ENCODE data around the gene HOXD11.

The HOXD11 gene

DNA sequence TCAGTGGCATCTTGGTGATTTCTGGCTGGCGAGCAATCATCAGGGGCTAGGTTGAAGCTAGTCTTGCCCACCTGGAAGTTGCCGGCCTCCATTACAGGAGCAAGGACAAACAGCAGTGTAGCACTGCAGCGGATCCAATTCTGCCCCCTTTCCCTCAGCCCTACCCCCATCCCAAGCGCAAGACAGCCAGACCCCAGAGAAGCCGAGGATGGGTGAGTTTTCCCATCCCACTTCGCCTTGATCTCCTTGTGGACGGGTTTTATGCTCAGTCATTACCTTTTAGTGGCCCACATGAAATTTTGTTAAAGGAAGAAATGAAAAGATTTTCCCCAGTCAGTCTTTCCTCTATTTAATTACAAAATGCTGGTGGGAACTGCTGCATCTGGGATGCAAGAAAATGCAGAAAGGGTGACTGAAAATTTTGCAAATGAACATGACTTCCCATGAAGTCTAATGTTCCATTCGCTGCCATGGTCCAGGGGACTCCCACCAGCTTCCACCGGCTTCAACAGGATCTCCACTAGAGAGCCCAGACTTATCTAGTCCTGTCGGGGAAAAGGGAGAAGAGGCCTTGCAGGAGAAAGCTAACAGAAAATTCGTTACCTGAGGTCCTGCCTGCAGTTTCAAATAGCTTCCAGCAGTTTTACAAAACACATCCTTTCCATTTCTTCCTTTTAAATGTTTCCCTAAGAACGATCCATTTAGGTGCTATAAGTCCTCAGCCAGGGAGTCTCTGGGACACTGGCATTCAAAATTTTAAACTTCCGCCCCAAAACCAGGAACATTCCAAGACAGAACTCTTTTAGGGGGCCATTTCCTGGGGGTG is 13.5 kb downstream of the HOXD11 start:
- TF ChIP-seq, protein P1, sequence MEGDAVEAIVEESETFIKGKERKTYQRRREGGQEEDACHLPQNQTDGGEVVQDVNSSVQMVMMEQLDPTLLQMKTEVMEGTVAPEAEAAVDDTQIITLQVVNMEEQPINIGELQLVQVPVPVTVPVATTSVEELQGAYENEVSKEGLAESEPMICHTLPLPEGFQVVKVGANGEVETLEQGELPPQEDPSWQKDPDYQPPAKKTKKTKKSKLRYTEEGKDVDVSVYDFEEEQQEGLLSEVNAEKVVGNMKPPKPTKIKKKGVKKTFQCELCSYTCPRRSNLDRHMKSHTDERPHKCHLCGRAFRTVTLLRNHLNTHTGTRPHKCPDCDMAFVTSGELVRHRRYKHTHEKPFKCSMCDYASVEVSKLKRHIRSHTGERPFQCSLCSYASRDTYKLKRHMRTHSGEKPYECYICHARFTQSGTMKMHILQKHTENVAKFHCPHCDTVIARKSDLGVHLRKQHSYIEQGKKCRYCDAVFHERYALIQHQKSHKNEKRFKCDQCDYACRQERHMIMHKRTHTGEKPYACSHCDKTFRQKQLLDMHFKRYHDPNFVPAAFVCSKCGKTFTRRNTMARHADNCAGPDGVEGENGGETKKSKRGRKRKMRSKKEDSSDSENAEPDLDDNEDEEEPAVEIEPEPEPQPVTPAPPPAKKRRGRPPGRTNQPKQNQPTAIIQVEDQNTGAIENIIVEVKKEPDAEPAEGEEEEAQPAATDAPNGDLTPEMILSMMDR (IDR thresholded peaks at IDR 0.05), result no peak

DNA sequence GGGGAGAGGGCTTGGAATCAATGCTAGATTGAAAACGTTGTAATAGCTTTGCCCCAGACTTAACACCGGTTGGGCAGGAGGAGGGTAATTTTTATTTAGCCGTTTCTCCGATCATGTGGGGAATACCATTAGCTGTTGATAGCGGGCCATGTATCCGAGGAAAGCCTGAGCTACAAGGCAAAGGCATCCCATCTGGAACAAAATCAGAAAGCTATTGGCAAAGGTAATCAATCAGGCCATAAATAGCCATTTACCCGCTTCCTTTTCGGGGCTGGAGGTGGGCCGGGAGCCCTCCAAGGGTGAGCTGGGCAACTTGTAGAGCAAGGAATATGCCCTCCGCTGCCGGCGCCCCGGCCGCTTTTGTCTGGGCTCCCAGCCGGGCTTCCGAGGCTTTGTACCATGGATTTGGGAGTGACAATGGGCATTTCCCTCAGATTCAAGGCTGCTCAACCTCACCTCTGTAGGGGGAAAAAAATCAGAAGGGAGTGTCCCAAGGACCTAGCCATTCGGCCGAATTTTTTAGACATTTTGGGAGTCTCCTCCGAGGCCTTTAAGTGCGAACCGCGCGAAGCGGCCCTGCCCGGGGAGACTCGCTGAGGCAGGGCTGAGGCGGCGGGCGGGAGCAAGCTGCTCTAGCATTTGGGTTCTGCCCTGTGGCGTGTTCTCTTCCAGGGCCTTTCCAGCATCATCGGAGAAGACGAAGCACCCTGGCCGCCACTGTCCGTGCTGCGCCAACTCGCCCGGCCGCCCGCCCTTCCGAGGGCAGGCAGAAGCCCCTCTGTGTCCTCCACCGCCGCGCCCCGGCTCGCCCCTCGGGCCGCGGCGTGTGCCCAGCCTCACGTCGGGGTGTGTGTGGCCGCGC is 14.3 kb downstream of the HOXD11 start:
- TF ChIP-seq, protein P1 (IDR thresholded peaks at IDR 0.05), result no peak

DNA sequence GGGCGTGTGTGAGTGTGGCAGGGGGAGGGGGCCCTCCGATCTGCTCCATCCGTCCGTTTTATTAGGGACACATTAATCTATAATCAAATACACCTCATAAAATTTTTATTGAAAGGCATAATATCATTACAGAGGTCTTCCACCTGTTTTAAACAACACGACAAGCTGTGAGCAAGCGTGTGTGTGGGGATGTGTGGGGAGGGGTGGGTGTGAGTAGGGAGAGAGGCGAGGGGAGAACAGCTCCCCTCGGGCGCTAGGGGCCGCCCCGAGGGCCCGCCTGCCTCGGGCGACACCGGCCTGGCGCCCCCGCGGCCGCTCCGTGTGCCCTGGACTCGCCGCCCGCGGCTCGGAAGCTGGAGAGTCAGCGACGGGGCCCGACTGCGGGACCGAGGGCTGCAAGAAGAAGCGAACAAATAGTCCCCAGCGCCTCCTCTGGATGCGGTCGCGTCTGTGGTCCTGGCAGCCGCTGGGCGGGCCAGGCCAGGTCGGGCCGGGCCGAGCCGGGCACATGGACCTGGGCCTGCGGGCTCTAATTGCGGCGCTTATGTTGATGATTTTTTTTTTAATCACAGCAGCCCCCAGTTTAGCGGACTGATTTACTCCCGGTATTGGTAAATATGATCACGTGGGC is 15.1 kb downstream of the HOXD11 start:
- TF ChIP-seq, protein P1 (IDR thresholded peaks at IDR 0.05), result no peak

DNA sequence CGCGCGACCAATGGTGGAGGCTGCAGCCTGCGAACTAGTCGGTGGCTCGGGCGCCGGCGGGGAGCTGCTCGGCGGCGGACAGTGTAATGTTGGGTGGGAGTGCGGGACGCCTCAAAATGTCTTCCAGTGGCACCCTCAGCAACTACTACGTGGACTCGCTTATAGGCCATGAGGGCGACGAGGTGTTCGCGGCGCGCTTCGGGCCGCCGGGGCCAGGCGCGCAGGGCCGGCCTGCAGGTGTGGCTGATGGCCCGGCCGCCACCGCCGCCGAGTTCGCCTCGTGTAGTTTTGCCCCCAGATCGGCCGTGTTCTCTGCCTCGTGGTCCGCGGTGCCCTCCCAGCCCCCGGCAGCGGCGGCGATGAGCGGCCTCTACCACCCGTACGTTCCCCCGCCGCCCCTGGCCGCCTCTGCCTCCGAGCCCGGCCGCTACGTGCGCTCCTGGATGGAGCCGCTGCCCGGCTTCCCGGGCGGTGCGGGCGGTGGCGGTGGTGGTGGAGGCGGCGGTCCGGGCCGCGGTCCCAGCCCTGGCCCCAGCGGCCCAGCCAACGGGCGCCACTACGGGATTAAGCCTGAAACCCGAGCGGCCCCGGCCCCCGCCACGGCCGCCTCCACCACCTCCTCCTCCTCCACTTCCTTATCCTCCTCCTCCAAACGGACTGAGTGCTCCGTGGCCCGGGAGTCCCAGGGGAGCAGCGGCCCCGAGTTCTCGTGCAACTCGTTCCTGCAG is 15.8 kb downstream of the HOXD11 start, which contains the start of gene HOXD9:
HOXD9 (plus strand) TSS at position 37 of the 728 bp plus-strand sequence; CDS start at position 87, 50 bp downstream.
- TF ChIP-seq, protein P1 (IDR thresholded peaks at IDR 0.05), result no peak

DNA sequence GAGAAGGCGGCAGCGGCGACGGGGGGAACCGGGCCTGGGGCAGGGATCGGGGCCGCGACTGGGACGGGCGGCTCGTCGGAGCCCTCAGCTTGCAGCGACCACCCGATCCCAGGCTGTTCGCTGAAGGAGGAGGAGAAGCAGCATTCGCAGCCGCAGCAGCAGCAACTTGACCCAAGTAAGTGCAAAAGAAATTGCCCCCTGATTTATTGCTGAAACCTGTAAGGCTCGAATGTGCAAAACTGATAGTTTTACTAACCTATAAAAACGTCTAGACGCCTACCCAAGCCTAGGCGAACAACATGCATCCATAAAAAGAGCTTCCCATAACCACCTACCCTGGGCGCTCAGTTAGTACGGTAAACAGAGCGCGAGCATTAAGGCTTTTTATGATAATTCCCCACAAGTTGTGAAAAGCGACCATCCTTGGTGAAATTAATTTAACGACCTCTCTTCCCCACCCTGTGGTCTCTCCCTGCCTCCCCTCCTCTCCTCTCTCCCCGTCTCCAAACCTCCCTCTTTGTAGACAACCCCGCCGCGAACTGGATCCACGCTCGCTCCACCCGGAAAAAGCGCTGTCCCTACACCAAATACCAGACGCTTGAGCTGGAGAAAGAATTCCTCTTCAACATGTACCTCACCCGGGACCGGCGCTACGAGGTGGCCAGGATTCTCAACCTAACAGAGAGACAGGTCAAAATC is 16.5 kb downstream of the HOXD11 start:
- TF ChIP-seq, protein P1 (IDR thresholded peaks at IDR 0.05), result no peak

DNA sequence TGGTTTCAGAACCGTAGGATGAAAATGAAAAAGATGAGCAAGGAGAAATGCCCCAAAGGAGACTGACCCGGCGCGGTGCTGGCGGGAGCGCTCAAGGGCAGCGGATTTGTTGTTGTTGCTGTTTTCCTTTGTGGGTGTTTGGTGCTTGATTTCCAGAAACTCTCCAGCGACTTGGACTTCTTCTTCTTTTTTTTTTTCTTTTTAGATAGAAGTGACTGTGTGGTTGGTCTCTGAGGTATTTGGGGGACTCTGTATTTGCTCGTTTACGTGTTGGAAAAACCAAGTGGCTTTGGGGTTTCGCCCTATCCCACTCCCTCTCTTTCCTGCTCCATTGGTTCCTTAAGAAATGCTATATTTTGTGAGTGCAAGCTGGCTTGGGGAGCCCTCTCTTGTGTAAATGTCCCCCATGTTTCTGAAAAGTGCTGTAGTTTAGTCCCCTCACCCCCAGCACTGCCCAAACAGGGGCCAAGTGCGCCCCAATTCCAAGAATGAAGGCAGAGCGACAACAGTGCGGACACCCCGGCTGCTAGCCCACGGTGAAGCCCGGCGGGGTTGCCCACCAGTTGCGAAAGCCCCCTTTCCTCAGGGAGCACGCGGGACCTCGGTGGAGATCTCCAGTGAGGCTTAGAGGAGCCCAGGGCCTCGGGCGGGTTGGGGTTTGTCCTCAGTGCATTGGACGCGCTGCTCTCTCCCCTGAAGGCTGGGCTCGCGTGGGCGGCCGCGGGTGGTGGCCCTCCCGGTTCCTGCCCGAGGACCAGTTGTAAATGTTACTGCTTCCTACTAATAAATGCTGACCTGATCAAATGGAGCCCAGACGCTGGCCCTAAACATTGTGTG is 17.2 kb downstream of the HOXD11 start:
- TF ChIP-seq, protein P1 (IDR thresholded peaks at IDR 0.05), result no peak

Data from LNCAP (cell line).